Osteoblast (primary cell): ENCODE data around the gene GBX1. TPM values are rescaled to one million over a fixed set of nuclear protein-coding genes. Genes with fewer than 3 reads are reported as not detected.

Source experiments
- DNase-seq: peaks from one replicate; pipeline ENCODE4 v3.0.0; 2011; ENCODE audit warnings: low spot score, mixed read lengths; ENCODE audit not compliant: insufficient read length; ENCODE audit errors: missing footprints
- H2AFZ ChIP-seq: 2 replicates; pipeline ENCODE4 v1.6.0; 2011; ENCODE audit warnings: mild to moderate bottlenecking, low read length
- H3K27ac ChIP-seq: 2 replicates; pipeline ENCODE4 v1.5.1; 2011; ENCODE audit warnings: mild to moderate bottlenecking, low read depth, low read length, moderate library complexity
- H3K27me3 ChIP-seq: 2 replicates; pipeline ENCODE4 v1.6.0; 2012; ENCODE audit warnings: mild to moderate bottlenecking, control low read depth, inconsistent platforms, low read length, moderate library complexity; ENCODE audit not compliant: insufficient read depth
- H3K36me3 ChIP-seq: 2 replicates; pipeline ENCODE4 v1.5.1; 2011; ENCODE audit warnings: mild to moderate bottlenecking, low read length, control low read depth, moderate library complexity; ENCODE audit not compliant: insufficient read depth
- H3K4me1 ChIP-seq: 2 replicates; pipeline ENCODE4 v1.5.1; 2011; ENCODE audit warnings: mild to moderate bottlenecking, low read length, control low read depth, moderate library complexity; ENCODE audit not compliant: insufficient read depth
- H3K4me2 ChIP-seq: 2 replicates; pipeline ENCODE4 v1.6.0; 2011; ENCODE audit warnings: mild to moderate bottlenecking, low read length; ENCODE audit not compliant: insufficient read depth
- H3K4me3 ChIP-seq: fragments of 200-600 bp; sonication (generic); 3 replicates; pipeline ENCODE4 v1.5.1; 2012; ENCODE audit warnings: mild to moderate bottlenecking, low read length, inconsistent platforms; ENCODE audit not compliant: insufficient read depth
- H3K79me2 ChIP-seq: 2 replicates; pipeline ENCODE4 v1.6.0; 2012; ENCODE audit warnings: mild to moderate bottlenecking, low read length, control low read depth, inconsistent platforms; ENCODE audit not compliant: insufficient read depth
- H3K9me3 ChIP-seq: 2 replicates; pipeline ENCODE4 v1.5.1; 2011; ENCODE audit warnings: low read depth, low read length, control low read depth
- H4K20me1 ChIP-seq: 2 replicates; pipeline ENCODE4 v1.6.0; 2012; ENCODE audit warnings: mild to moderate bottlenecking, low read length, control low read depth; ENCODE audit not compliant: insufficient read depth
- total RNA-seq: library from RNA; depleted of rRNA; stranded (reverse); fragments of >200 nt; gene quantifications from 2 replicates; pipeline ENCODE4 v1.2.3, GENCODE V29; 2012
- TF ChIP-seq, protein P1 (sequence below): IDR thresholded peaks from 2 replicates; pipeline ENCODE4 v1.5.1; 2011; ENCODE audit warnings: mild to moderate bottlenecking, low read depth, low read length, moderate library complexity; ENCODE audit errors: extremely low read depth

The GBX1 gene
- total RNA-seq, 1 donor = not detected

DNA sequence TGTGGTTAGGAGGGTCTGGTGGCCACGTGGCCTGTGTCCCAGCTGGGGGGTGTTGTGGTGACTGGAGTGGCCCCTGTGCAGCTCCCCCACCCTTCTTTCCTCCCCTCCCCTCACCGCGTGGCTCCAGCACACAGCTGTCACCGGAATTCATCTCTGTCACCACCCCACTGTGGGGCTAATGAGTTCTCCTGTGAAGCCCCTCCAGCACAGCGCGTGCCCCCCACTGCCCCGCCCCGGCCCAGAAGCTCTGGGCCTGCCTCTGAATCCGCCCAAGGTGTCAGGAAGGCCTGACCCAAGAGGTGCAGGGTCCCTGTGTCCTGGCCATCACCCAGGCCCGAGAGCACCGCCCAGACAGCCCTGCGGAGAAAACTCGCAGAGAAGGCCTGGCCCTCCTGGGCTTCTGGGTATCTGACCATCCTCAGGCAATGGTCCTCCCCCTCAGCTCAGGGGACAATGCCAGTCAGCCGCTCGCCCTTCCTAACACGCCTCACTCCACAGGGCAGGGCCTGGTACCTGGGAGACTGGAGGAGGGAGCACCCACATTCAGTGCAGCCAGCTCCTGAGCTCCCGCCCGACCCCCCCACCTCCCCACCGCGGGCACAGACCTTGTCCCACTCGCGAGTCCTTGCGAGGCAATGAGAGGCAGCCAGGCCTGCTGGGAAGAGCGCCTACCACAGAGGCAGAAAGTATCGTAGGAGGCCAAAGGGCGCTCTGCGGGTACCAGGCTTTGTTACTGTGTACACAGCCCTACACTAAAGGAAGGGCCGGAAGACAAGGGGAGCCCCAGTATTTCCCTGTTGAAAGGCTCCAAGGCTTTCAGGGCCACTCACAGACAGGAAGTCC lies 38.2 kb downstream of the GBX1 start:
- Histone ChIP-seq H3K4me3 (no peak overlapping the region), H2AFZ (no peak overlapping the region), H3K36me3 (peaks cover 21% of the 10 kb centered on the region), H3K27ac (no peak overlapping the region), H4K20me1 (peaks cover 27% of the 10 kb centered on the region), H3K27me3 (no peaks in the 10 kb centered on the region), H3K4me2 (no peak overlapping the region), H3K4me1 (no peaks in the 10 kb centered on the region), H3K79me2 (no peaks in the 10 kb centered on the region), H3K9me3 (no peaks in the 10 kb centered on the region)
- peak; percentile 86 for DNase-seq
- TF ChIP-seq, protein P1, sequence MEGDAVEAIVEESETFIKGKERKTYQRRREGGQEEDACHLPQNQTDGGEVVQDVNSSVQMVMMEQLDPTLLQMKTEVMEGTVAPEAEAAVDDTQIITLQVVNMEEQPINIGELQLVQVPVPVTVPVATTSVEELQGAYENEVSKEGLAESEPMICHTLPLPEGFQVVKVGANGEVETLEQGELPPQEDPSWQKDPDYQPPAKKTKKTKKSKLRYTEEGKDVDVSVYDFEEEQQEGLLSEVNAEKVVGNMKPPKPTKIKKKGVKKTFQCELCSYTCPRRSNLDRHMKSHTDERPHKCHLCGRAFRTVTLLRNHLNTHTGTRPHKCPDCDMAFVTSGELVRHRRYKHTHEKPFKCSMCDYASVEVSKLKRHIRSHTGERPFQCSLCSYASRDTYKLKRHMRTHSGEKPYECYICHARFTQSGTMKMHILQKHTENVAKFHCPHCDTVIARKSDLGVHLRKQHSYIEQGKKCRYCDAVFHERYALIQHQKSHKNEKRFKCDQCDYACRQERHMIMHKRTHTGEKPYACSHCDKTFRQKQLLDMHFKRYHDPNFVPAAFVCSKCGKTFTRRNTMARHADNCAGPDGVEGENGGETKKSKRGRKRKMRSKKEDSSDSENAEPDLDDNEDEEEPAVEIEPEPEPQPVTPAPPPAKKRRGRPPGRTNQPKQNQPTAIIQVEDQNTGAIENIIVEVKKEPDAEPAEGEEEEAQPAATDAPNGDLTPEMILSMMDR = no peak

DNA sequence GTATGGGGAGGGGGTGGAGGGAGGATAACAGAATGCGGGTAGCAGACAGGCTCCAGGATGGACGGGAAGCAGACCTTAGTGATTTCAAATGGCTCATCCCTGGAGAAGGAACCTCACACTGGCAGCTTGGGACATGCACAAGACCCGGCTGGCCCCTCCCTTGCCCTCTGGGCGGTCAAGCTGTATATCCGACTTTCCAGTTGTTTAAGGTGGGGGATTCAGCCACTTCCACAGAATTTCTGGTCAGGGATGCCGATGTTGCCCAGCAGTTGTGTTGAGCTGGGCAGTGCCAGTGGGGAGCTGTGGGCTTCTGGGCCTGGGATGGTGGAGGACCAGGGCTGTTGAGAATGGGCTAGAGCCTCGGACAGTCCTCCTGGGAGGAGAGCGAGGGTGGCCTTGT lies 38.8 kb downstream of the GBX1 start:
- Histone ChIP-seq H3K4me1 (no peaks in the 10 kb centered on the region), H3K79me2 (no peaks in the 10 kb centered on the region), H3K4me2 (no peak overlapping the region), H3K4me3 (no peak overlapping the region), H3K36me3 (peaks cover 26% of the 10 kb centered on the region), H3K27me3 (no peaks in the 10 kb centered on the region), H4K20me1 (peaks cover 34% of the 10 kb centered on the region), H3K9me3 (no peaks in the 10 kb centered on the region), H3K27ac (no peak overlapping the region), H2AFZ (no peak overlapping the region)
- TF ChIP-seq, protein P1 = no peak
- DNase-seq = peak; percentile 51

DNA sequence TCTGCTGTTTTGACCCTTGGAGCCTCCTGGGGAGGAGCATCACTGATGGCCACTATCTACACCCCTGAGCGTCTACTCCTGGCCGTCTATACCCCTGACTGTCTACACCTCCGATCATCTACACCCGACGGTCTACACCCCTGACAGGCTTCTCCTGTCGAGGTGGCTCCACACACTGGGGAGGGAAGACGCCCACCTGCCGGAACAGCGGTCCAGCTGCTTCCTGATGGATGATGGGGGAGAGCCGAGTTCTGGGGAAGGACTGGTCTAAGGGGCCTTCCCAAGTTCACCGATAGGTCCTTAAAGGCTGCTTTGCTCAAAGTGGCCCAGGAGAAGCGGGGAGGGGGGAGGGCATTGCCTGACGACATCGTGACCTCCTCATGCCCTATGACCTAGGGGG lies 39.4 kb downstream of the GBX1 start:
- Histone ChIP-seq H3K27me3 (no peaks in the 10 kb centered on the region), H3K4me2 (no peak overlapping the region), H3K9me3 (no peaks in the 10 kb centered on the region), H3K4me1 (no peaks in the 10 kb centered on the region), H3K79me2 (no peaks in the 10 kb centered on the region), H3K4me3 (no peak overlapping the region), H4K20me1 (peaks cover 31% of the 10 kb centered on the region), H3K36me3 (peaks cover 27% of the 10 kb centered on the region), H3K27ac (no peak overlapping the region), H2AFZ (no peak overlapping the region)
- TF ChIP-seq, protein P1 = no peak
- peak; percentile 84 for DNase-seq

DNA sequence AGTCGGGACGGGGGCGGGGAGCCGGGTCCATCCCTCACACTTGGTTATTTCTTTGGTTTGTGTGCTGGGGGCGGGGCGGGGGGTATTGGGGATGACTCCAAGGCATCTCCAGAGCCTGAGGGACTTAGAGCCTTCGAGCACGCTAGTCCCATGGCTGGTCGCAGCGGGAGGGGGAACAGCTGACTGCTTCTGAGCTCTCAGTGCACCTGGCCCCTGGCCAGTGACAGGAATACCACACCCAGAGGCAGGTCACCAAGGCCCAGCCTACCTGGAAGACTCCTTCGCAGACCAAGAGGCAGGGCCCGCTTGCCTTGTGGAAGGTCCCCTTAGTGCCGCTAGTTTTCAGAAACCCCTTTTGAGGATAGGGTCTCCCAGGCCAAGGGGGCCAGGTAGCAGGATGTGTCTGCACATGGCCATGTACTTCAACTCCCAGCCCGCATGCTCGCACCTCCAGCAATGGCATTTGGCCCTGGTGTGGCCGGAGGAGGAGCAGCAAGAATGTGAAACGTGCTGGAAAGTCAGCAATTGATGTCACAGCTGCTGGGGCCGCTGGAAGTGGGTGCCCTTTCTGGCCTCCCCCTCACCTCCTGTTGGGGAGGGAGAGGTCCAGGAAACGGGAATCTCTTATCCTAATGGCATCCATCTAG lies 40.9 kb downstream of the GBX1 start:
- TF ChIP-seq, protein P1 = no peak
- Histone ChIP-seq H3K79me2 (no peaks in the 10 kb centered on the region), H3K36me3 (peaks cover 26% of the 10 kb centered on the region), H3K4me2 (no peak overlapping the region), H3K27ac (no peak overlapping the region), H4K20me1 (peaks cover 26% of the 10 kb centered on the region), H3K4me1 (no peaks in the 10 kb centered on the region), H3K27me3 (no peaks in the 10 kb centered on the region), H2AFZ (no peak overlapping the region), H3K9me3 (no peaks in the 10 kb centered on the region), H3K4me3 (no peak overlapping the region)
- DNase-seq = peak; percentile 80
